ENCODE measurements around the gene MEIS3. TPM values are rescaled to one million over a fixed set of nuclear protein-coding genes. Genes with fewer than 3 reads are reported as not detected.

The MEIS3 gene
- total and polyA plus RNA-seq, 2 donors (not counting 1 experiment from before 2014, with no cell fraction given): 30.5 to 57.8 TPM

DNA sequence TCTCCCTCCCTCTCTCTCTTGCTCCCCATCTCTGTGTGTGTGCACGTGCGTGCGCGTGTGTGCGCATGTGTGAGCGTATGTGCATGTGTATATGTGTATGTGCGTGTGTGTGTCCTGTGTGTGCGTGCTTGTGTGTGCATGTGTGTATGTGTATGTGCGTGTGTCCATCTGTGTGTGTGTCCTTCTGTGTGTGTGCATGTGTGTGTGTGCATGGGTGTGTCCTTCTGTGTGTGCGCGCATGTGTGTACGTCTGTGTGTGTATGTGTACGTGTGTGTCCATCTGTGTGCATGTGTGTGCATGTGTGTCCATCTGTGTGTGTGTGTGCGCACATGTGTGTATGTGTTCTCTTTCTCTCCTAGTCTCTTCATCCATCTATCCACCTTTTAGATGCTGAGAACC is 40.1 kb upstream of the MEIS3 start:
- H3K4me3 ChIP-seq (replicated peaks in 1 of 4; ENCODE audit: control extremely low read depth in 1 of 4, insufficient read depth in 1 of 4, low read depth in 3 of 4, low read length in 4 of 4): no peak overlapping the region
- no peak overlapping the region for H2AFZ ChIP-seq (ENCODE audit: low read length)
- H4K20me1 ChIP-seq (ENCODE audit: control insufficient read depth, extremely low read depth, insufficient read depth, low read length): no peaks in the 10 kb centered on the region
- no peaks in the 10 kb centered on the region for H3K36me3 ChIP-seq (ENCODE audit: control insufficient read depth, insufficient read depth, low read length)
- no peak overlapping the region for H3K27ac ChIP-seq (ENCODE audit: insufficient read depth, low read length)
- no peak overlapping the region for H3K9ac ChIP-seq (ENCODE audit: insufficient read depth, low read length)
- H3K27me3 ChIP-seq (ENCODE audit: control insufficient read depth, insufficient read depth, low read length): peaks cover 46% of the 10 kb centered on the region
- H3K4me2 ChIP-seq (ENCODE audit: extremely low read depth, insufficient read depth, low read length): no peak overlapping the region
- no peak for DNase-seq (ENCODE audit: low read depth in 2 of 2)
- no peaks in the 10 kb centered on the region for H3K4me1 ChIP-seq (ENCODE audit: control insufficient read depth, extremely low read depth, insufficient read depth, low read length)
- H3K79me2 ChIP-seq (ENCODE audit: control insufficient read depth, insufficient read depth, low read length): no peaks in the 10 kb centered on the region
- TF ChIP-seq, protein P1, sequence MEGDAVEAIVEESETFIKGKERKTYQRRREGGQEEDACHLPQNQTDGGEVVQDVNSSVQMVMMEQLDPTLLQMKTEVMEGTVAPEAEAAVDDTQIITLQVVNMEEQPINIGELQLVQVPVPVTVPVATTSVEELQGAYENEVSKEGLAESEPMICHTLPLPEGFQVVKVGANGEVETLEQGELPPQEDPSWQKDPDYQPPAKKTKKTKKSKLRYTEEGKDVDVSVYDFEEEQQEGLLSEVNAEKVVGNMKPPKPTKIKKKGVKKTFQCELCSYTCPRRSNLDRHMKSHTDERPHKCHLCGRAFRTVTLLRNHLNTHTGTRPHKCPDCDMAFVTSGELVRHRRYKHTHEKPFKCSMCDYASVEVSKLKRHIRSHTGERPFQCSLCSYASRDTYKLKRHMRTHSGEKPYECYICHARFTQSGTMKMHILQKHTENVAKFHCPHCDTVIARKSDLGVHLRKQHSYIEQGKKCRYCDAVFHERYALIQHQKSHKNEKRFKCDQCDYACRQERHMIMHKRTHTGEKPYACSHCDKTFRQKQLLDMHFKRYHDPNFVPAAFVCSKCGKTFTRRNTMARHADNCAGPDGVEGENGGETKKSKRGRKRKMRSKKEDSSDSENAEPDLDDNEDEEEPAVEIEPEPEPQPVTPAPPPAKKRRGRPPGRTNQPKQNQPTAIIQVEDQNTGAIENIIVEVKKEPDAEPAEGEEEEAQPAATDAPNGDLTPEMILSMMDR (conservative IDR thresholded peaks at IDR 0.05 in 1 of 2, IDR thresholded peaks at IDR 0.05 in 1 of 2; ENCODE audit: low read depth in 1 of 2, low read length in 2 of 2): no peak
- no peak for TF ChIP-seq EZH2 (IDR thresholded peaks at IDR 0.05; ENCODE audit: low read length, missing control alignments)
- no peaks in the 10 kb centered on the region for H3K9me3 ChIP-seq (ENCODE audit: control insufficient read depth, insufficient read depth, low read depth, low read length)

DNA sequence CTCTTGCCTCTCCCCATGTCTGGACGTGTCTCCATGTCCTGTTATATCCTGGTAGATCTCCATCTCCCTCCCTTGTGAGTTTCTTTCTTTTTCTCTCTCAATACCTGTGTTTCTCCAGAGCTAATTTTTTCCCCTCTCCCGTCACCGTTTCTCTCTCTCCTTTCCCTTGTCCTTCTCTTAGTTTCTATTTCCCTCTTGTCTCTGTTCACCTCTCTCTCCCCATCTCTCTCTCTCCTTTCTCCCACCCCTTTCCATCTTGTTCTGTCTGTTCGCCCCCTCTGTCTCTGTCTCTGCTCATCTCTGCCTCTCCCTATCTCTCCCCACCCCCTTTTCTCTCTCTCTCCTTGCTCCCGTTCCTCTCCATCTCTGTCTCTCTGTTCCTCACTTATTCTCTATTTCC is 39.3 kb upstream of the MEIS3 start:
- no peak for TF ChIP-seq EZH2 (IDR thresholded peaks at IDR 0.05; ENCODE audit: low read length, missing control alignments)
- TF ChIP-seq, protein P1 (conservative IDR thresholded peaks at IDR 0.05 in 1 of 2, IDR thresholded peaks at IDR 0.05 in 1 of 2; ENCODE audit: low read depth in 1 of 2, low read length in 2 of 2): no peak
- Histone ChIP-seq H2AFZ (ENCODE audit: low read length) (no peak overlapping the region), H3K27ac (ENCODE audit: insufficient read depth, low read length) (no peak overlapping the region), H3K9ac (ENCODE audit: insufficient read depth, low read length) (no peak overlapping the region), H3K4me3 (replicated peaks in 1 of 4; ENCODE audit: control extremely low read depth in 1 of 4, insufficient read depth in 1 of 4, low read depth in 3 of 4, low read length in 4 of 4) (no peak overlapping the region), H3K9me3 (ENCODE audit: control insufficient read depth, insufficient read depth, low read depth, low read length) (no peaks in the 10 kb centered on the region), H3K27me3 (ENCODE audit: control insufficient read depth, insufficient read depth, low read length) (peaks cover 46% of the 10 kb centered on the region), H3K4me1 (ENCODE audit: control insufficient read depth, extremely low read depth, insufficient read depth, low read length) (no peaks in the 10 kb centered on the region), H3K79me2 (ENCODE audit: control insufficient read depth, insufficient read depth, low read length) (no peaks in the 10 kb centered on the region), H3K4me2 (ENCODE audit: extremely low read depth, insufficient read depth, low read length) (no peak overlapping the region), H4K20me1 (ENCODE audit: control insufficient read depth, extremely low read depth, insufficient read depth, low read length) (no peaks in the 10 kb centered on the region), H3K36me3 (ENCODE audit: control insufficient read depth, insufficient read depth, low read length) (no peaks in the 10 kb centered on the region)
- DNase-seq (ENCODE audit: low read depth in 2 of 2): no peak

DNA sequence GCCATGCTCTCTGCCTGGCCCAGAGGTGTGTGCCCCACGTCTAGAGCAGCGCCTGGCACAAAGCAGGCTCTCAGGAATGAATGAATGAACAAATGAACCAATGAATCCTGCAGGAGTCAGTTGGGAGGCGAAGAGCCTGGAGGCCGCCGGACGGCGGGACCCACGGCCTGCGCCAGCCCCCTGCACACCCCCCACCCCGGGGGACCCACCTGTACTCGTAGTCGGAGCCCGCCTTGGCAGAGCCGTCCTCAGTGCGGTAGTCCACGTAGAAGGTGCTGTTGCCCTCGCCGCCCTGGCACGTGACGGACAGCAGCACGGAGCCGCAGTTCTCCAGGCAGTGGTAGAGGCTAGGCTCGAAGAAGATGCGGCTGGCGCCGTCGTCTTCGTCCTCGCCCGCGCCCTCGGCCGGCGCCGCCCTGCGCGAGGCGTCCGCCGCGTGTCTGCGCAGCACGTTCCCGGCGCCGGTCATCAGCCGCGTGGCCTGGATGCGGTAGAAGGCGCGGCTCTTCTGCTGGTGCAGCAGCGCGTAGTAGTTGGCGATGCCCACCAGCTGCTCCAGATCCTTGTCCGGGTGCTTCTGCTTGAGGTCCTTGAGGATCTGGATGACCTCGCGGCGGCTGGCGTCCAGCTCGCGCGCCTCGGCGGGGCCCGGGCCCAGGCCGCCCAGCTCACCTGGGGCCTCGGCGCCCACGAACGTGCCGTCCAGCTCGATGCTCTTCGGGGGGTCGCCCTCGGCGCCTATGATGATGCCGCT is 37.6 kb upstream of the MEIS3 start:
- no peaks in the 10 kb centered on the region for H3K79me2 ChIP-seq (ENCODE audit: control insufficient read depth, insufficient read depth, low read length)
- H2AFZ ChIP-seq (ENCODE audit: low read length): no peak overlapping the region
- no peak overlapping the region for H3K9ac ChIP-seq (ENCODE audit: insufficient read depth, low read length)
- H4K20me1 ChIP-seq (ENCODE audit: control insufficient read depth, extremely low read depth, insufficient read depth, low read length): no peaks in the 10 kb centered on the region
- H3K4me2 ChIP-seq (ENCODE audit: extremely low read depth, insufficient read depth, low read length): no peak overlapping the region
- no peak overlapping the region for H3K27ac ChIP-seq (ENCODE audit: insufficient read depth, low read length)
- TF ChIP-seq EZH2 (IDR thresholded peaks at IDR 0.05; ENCODE audit: low read length, missing control alignments): no peak
- TF ChIP-seq, protein P1 (conservative IDR thresholded peaks at IDR 0.05 in 1 of 2, IDR thresholded peaks at IDR 0.05 in 1 of 2; ENCODE audit: low read depth in 1 of 2, low read length in 2 of 2): no peak
- H3K36me3 ChIP-seq (ENCODE audit: control insufficient read depth, insufficient read depth, low read length): no peaks in the 10 kb centered on the region
- no peaks in the 10 kb centered on the region for H3K4me1 ChIP-seq (ENCODE audit: control insufficient read depth, extremely low read depth, insufficient read depth, low read length)
- no peaks in the 10 kb centered on the region for H3K9me3 ChIP-seq (ENCODE audit: control insufficient read depth, insufficient read depth, low read depth, low read length)
- DNase-seq (ENCODE audit: low read depth in 2 of 2): no peak
- peaks cover 45% of the 10 kb centered on the region for H3K27me3 ChIP-seq (ENCODE audit: control insufficient read depth, insufficient read depth, low read length)
- no peak overlapping the region for H3K4me3 ChIP-seq (replicated peaks in 1 of 4; ENCODE audit: control extremely low read depth in 1 of 4, insufficient read depth in 1 of 4, low read depth in 3 of 4, low read length in 4 of 4)
